ENCODE data around the gene IFRD2.

DNA sequence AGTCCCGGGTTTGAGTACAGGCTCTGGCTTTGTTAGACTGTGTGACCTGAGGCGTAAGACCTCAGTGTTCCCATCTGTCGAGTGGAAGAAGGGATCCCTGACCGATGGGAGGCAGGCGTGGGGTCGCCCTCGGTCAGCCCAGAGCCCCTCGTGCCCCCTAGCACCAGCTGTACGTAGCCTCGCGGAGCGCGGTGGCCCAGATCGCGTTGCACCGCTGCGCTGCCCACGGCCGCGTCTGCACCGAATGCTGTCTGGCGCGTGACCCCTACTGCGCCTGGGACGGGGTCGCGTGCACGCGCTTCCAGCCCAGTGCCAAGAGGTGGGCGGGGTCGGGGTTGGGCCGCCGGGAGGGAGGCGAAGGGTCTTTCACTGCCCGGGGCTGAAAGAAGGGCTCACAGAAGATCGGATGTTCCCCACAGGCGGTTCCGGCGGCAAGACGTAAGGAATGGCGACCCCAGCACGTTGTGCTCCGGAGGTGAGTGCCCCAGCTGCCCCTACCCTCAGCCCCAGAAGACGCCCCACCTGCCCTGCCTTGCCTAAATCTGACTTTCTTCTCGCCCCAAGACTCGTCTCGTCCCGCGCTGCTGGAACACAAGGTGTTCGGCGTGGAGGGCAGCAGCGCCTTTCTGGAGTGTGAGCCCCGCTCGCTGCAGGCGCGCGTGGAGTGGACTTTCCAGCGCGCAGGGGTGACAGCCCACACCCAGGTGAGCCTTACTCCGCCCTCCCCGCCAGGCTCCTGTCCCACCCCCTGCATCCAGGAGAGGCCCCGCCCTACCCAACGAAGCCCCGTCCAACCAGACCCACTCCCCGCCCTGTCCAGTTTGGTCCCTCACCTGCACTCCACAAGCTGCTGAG lies 16.9 kb downstream of the IFRD2 start:
- no peak for TF ChIP-seq POLR2A (IDR thresholded peaks at IDR 0.05; ENCODE audit: low read length)
- TF ChIP-seq GATA1 (IDR thresholded peaks at IDR 0.05; ENCODE audit: low read depth, low read length), result no peak
